Kidney (tissue), 14 donors: ENCODE data around the gene CBFA2T3. TPM values are rescaled to one million over a fixed set of nuclear protein-coding genes. Genes with fewer than 3 reads are reported as not detected.

Experiments
- DNase-seq, 5 donors: peaks; one replicate each; pipeline ENCODE4 v3.0.0-alpha.2; 2013 to 2020
- FAIRE-seq: peaks from 2 replicates; lab custom pipeline; 2012; peaks lifted over from hg19 to GRCh38; lab: Jason Lieb, UNC
- H3K27ac ChIP-seq, 2 donors: one replicate each; pipeline ENCODE4 v1.7.0; 2013; ENCODE audit warnings: low read depth in 2 of 2, low read length in 2 of 2, inconsistent platforms in 1 of 2
- H3K27me3 ChIP-seq: one replicate; pipeline ENCODE4 v1.7.1; 2013; ENCODE audit warnings: low read length, inconsistent platforms; ENCODE audit not compliant: control insufficient read depth, insufficient read depth
- H3K36me3 ChIP-seq, 3 donors: one replicate each; pipeline versions ENCODE4 v1.7.0 to v1.7.1; 2013; ENCODE audit warnings: low read length in 3 of 3, control low read depth in 1 of 3, inconsistent platforms in 1 of 3; ENCODE audit not compliant: insufficient read depth in 3 of 3, control insufficient read depth in 2 of 3
- H3K4me1 ChIP-seq, 3 donors: one replicate each; pipeline versions ENCODE4 v1.7.0 to v1.7.1; 2013; ENCODE audit warnings: low read length in 3 of 3, inconsistent platforms in 1 of 3, low read depth in 1 of 3; ENCODE audit not compliant: control insufficient read depth in 2 of 3, insufficient read depth in 2 of 3
- H3K4me3 ChIP-seq, 3 donors: one replicate each; pipeline versions ENCODE4 v1.7.0 to v1.8.1; 2013; ENCODE audit warnings: low read length in 3 of 3, control low read depth in 1 of 3, inconsistent platforms in 1 of 3
- H3K9ac ChIP-seq, 3 donors: one replicate each; pipeline versions ENCODE4 v1.7.0 to v1.7.1; 2013; ENCODE audit warnings: low read length in 3 of 3, control low read depth in 1 of 3, inconsistent platforms in 1 of 3
- H3K9me3 ChIP-seq, 3 donors: one replicate each; pipeline versions ENCODE4 v1.7.0 to v1.7.1; 2013; ENCODE audit warnings: low read length in 3 of 3, control low read depth in 1 of 3, inconsistent platforms in 1 of 3; ENCODE audit not compliant: control insufficient read depth in 2 of 3, insufficient read depth in 1 of 3
- CTCF ChIP-seq: IDR thresholded peaks from 3 replicates; pipeline ENCODE4 v1.5.1; 2012; ENCODE audit warnings: mild to moderate bottlenecking, moderate library complexity, borderline replicate concordance; ENCODE audit not compliant: insufficient read depth; ENCODE audit errors: extremely low read depth
- intact Hi-C: fragments of 100-400 bp; cut with DNase I; formaldehyde crosslinking; loops from one replicate; pipeline ENCODE4 v1.11.1; 2022
- polyA plus RNA-seq: library from polyadenylated mRNA; stranded (reverse); fragments of 350-450 nt; fragmentation: Illumina TruSeq; extraction: RNeasy Lipid Tissue Mini Kit (QIAGEN cat#74804); gene quantifications from one replicate; pipeline ENCODE4 v1.2.3, GENCODE V29; 2014; ENCODE audit warnings: low read depth, low replicate concordance; ENCODE audit not compliant: insufficient read depth
- total RNA-seq: library from RNA; stranded (reverse); fragmentation: NEBNext Ultra II Directional; extraction: Animal tissue kit (Norgen Biotek cat#: 25700); gene quantifications from one replicate; pipeline ENCODE4 v1.2.1, GENCODE V29; 2021
- donor health status: control.
- donor health status: control.
- donor health status: control.
- donor health status: control.
- donor health status: control.
- donor health status: DM: yes; HTN: yes; CAD: no.
- donor health status: Normal renal cell carcinoma (clear cell type).

CBFA2T3 gene
- total and polyA plus RNA-seq, 2 donors from 2014 or later: 0.75 to 8.0 TPM

GRCh38 chr16:88850531-88851199 is 126.3 kb downstream of the CBFA2T3 start:
- H3K27ac ChIP-seq: no peak overlapping the region
- no peaks in the 10 kb centered on the region for H3K36me3 ChIP-seq
- no peaks in the 10 kb centered on the region for H3K9me3 ChIP-seq
- intact Hi-C loops: no loop called here
- peaks cover 0 to under 1% (median 0%) of the 10 kb centered on the region in 3 donors for H3K4me1 ChIP-seq
- no peak for DNase-seq
- H3K9ac ChIP-seq: no peak overlapping the region
- H3K27me3 ChIP-seq: no peaks in the 10 kb centered on the region
- no peak overlapping the region for H3K4me3 ChIP-seq
- no peak for TF ChIP-seq CTCF
- no peak for FAIRE-seq

GRCh38 chr16:88848557-88848956 is 128.4 kb downstream of the CBFA2T3 start:
- H3K9ac ChIP-seq: no peak overlapping the region
- no peak overlapping the region for H3K4me3 ChIP-seq
- no peaks in the 10 kb centered on the region for H3K4me1 ChIP-seq
- FAIRE-seq (no peak), DNase-seq (no peak)
- no peaks in the 10 kb centered on the region for H3K9me3 ChIP-seq
- intact Hi-C loops: no loop called here
- H3K27me3 ChIP-seq: no peaks in the 10 kb centered on the region
- H3K36me3 ChIP-seq: no peaks in the 10 kb centered on the region
- H3K27ac ChIP-seq: no peak overlapping the region
- no peak for TF ChIP-seq CTCF

GRCh38 chr16:88847654-88848053 is 129.4 kb downstream of the CBFA2T3 start:
- Histone ChIP-seq H3K9me3 (no peaks in the 10 kb centered on the region), H3K27ac (no peak overlapping the region), H3K4me3 (no peak overlapping the region), H3K9ac (no peak overlapping the region), H3K4me1 (no peaks in the 10 kb centered on the region), H3K27me3 (no peaks in the 10 kb centered on the region), H3K36me3 (no peaks in the 10 kb centered on the region)
- TF ChIP-seq CTCF: no peak
- intact Hi-C loops: no loop called here
- FAIRE-seq (no peak), DNase-seq (no peak)

GRCh38 chr16:88846088-88846487 is 130.9 kb downstream of the CBFA2T3 start:
- Histone ChIP-seq H3K4me3 (no peak overlapping the region), H3K4me1 (no peaks in the 10 kb centered on the region), H3K9me3 (no peaks in the 10 kb centered on the region), H3K36me3 (no peaks in the 10 kb centered on the region), H3K27ac (no peak overlapping the region), H3K9ac (no peak overlapping the region), H3K27me3 (no peaks in the 10 kb centered on the region)
- intact Hi-C loops: no loop called here
- DNase-seq: no peak
- no peak for TF ChIP-seq CTCF
- no peak for FAIRE-seq
